Gastroesophageal sphincter (tissue), 4 donors: Measurements from ENCODE around the gene IGSF10. TPM values are rescaled to one million over a fixed set of nuclear protein-coding genes. Genes with fewer than 3 reads are reported as not detected.

Source experiments
- ATAC-seq: fragments of 150-250 bp; one replicate; pipeline ENCODE4 v1.9.1; 2016; ENCODE audit warnings: mild to moderate bottlenecking, moderate library complexity
- H3K27ac ChIP-seq, 4 donors: fragments of 200-600 bp; sonication (generic) in 3 of 4; 1 replicate in 3 of 4; 2 replicates in 1 of 4; pipeline ENCODE4 v1.5.1; 2016 to 2019
- H3K27me3 ChIP-seq: fragments of 200-600 bp; sonication (generic); one replicate; pipeline ENCODE4 v1.5.1; 2019
- H3K36me3 ChIP-seq, 2 donors: fragments of 200-600 bp; sonication (generic); one replicate each; pipeline ENCODE4 v1.5.1; 2019; ENCODE audit warnings: control low read depth in 1 of 2
- H3K4me1 ChIP-seq, 3 donors: fragments of 200-600 bp; sonication (generic); 1 replicate in 2 of 3; 2 replicates in 1 of 3; pipeline ENCODE4 v1.5.1; 2016 to 2019; ENCODE audit warnings: control low read depth in 2 of 3
- H3K4me3 ChIP-seq, 2 donors: fragments of 200-600 bp; sonication (generic); one replicate each; pipeline ENCODE4 v1.5.1; 2019; ENCODE audit warnings: mild to moderate bottlenecking in 1 of 2, moderate library complexity in 1 of 2
- H3K9me3 ChIP-seq, 3 donors: fragments of 200-600 bp; sonication (generic); one replicate each; pipeline ENCODE4 v1.5.1; 2017 to 2019; ENCODE audit warnings: control low read depth in 2 of 3
- CTCF ChIP-seq, 4 experiments: fragments of 200-600 bp in 2 of 4; fragments of 450-650 bp in 2 of 4; sonication (generic) in 1 of 4; IDR thresholded peaks; one replicate each; pipeline ENCODE4 v1.5.1; 2017 to 2019; ENCODE audit warnings: antibody characterized with exemption in 4 of 4, mild to moderate bottlenecking in 2 of 4, moderate library complexity in 2 of 4
- EP300 ChIP-seq: sonication (generic); formaldehyde crosslinking; IDR thresholded peaks from one replicate; pipeline ENCODE4 v1.6.1; 2017; ENCODE audit warnings: antibody characterized with exemption, mild to moderate bottlenecking
- POLR2A ChIP-seq, 2 donors: fragments of 450-650 bp; IDR thresholded peaks; one replicate each; pipeline ENCODE4 v1.6.1; 2017; ENCODE audit warnings: antibody characterized with exemption in 2 of 2, mild to moderate bottlenecking in 2 of 2, moderate library complexity in 1 of 2
- POLR2AphosphoS5 ChIP-seq: sonication (generic); formaldehyde crosslinking; IDR thresholded peaks from one replicate; pipeline ENCODE4 v1.6.1; 2017; ENCODE audit warnings: antibody characterized with exemption
- WGBS, 2 donors: methylation state at CpG; one replicate each; pipeline ENCODE4 v1.1.5; 2018; ENCODE audit warnings: low coverage in 1 of 2; 5-methylcytosine and 5-hydroxymethylcytosine counted together
- small RNA-seq, 4 donors: library from RNA; depleted of rRNA; stranded (forward); fragments of <200 nt; gene quantifications; one replicate each; pipeline ENCODE3, GENCODE V24; 2016
- total RNA-seq, 4 donors: library from RNA; depleted of rRNA; stranded (reverse); fragments of >200 nt; gene quantifications; one replicate each; pipeline ENCODE4 v1.1.0, GENCODE V29; 2016

IGSF10 gene
- total RNA-seq, 4 donors from 2014 or later, result 1.4 to 8.3 (median 2.4) TPM

DNA sequence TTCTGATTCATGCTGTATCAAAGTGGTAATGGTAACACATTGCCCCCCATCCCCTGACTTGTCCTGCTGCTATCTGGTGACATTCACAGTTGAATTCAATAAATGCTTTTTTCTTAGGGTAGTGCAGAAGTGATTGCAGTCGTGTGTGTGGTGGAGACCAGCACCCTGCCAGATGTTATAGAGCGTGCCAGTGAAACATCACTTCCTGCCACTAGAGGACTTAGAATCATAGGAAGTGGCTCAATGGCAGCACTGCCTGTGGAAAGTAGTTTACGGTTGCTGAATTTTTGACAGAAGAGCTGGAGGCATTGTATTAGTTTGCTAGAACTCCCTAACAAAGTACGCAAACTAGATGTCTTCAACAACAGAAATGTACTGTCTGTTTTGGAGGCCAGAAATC is 38.9 kb downstream of the IGSF10 start:
- WGBS, 2 donors, result 90 to 100% methylated on average over 2 of the region's 4 CpGs
- H3K27me3 ChIP-seq, result no peaks in the 10 kb centered on the region
- no peaks in the 10 kb centered on the region for H3K4me1 ChIP-seq
- no peaks in the 10 kb centered on the region for H3K9me3 ChIP-seq
- TF ChIP-seq CTCF (IDR thresholded peaks at IDR 0.05) (no peak), EP300 (no peak), POLR2A (IDR thresholded peaks at IDR 0.05) (no peak), POLR2AphosphoS5 (no peak)
- H3K4me3 ChIP-seq, result no peak overlapping the region
- H3K27ac ChIP-seq, result no peak overlapping the region
- ATAC-seq, result no peak
- no peaks in the 10 kb centered on the region for H3K36me3 ChIP-seq

GRCh38 chr3:151419806-151420205 is 41.1 kb downstream of the IGSF10 start:
- WGBS, 2 donors, result 61 to 82% methylated on average over 4 to 5 of the region's 6 CpGs
- no peaks in the 10 kb centered on the region for H3K9me3 ChIP-seq
- H3K27ac ChIP-seq, result no peak overlapping the region
- H3K36me3 ChIP-seq, result no peaks in the 10 kb centered on the region
- H3K4me1 ChIP-seq, result no peaks in the 10 kb centered on the region
- H3K4me3 ChIP-seq, result no peak overlapping the region
- TF ChIP-seq EP300, result no peak
- TF ChIP-seq POLR2AphosphoS5, result no peak
- no peak for TF ChIP-seq POLR2A (IDR thresholded peaks at IDR 0.05)
- H3K27me3 ChIP-seq, result no peaks in the 10 kb centered on the region
- ATAC-seq, result no peak

- no peak for ATAC-seq
- no peaks in the 10 kb centered on the region for H3K9me3 ChIP-seq
- H3K4me3 ChIP-seq, result no peak overlapping the region
- 62% methylated on average over 1 of the region's 1 CpG; no CpG with 5 or more reads in 1 of the 2 donors for WGBS, 2 donors
- H3K27ac ChIP-seq, result no peak overlapping the region
- H3K36me3 ChIP-seq, result no peaks in the 10 kb centered on the region
- no peak for TF ChIP-seq EP300
- no peak for TF ChIP-seq POLR2AphosphoS5
- TF ChIP-seq POLR2A (IDR thresholded peaks at IDR 0.05), result no peak
- no peak for TF ChIP-seq CTCF (IDR thresholded peaks at IDR 0.05)
- peaks cover 0 to 13% (median 0%) of the 10 kb centered on the region in 3 donors for H3K4me1 ChIP-seq
- H3K27me3 ChIP-seq, result no peaks in the 10 kb centered on the region
Measured at GRCh38 chr3:151415289-151415688, 45.6 kb downstream of the IGSF10 start.

DNA sequence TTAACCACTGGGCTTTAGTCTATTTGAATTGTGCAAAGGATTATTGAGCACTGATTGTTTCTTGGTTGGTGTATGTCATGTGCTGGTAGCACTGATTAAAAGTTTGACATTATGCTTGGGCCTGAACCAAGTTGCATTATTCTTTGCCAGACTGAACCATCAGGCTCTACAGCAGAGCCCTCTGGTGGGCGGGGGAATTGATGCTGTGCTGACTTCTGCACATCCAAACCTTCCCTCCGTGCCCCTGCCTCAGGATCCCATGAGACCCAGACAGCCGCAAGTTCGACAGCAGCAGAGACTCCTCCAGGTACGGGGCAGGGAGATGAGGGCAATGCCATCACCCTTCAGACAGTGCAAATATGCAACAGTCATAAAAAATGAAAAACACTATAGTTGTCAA is 47.9 kb downstream of the IGSF10 start:
- 70 to 83% methylated on average over 2 of the region's 5 CpGs for WGBS, 2 donors
- Histone ChIP-seq H3K27ac (no peak overlapping the region), H3K4me3 (no peak overlapping the region)

More for the DNA sequence above, 47.9 kb downstream of the IGSF10 start:
- TF ChIP-seq POLR2A (IDR thresholded peaks at IDR 0.05) (no peak), EP300 (no peak), POLR2AphosphoS5 (no peak), CTCF (IDR thresholded peaks at IDR 0.05) (no peak)
- Histone ChIP-seq H3K9me3 (no peaks in the 10 kb centered on the region), H3K27me3 (no peaks in the 10 kb centered on the region), H3K36me3 (no peaks in the 10 kb centered on the region), H3K4me1 (peaks cover 0 to 13% (median 0%) of the 10 kb centered on the region in 3 donors)
- no peak for ATAC-seq

Small RNA genes lying within 50 kb of the gene (small RNA-seq; reads per million reads assigned to genes)
- gene AC117454.1, result 0 reads per million in 4 donors

Other genes with a start within 250 kb of the IGSF10 start
- gene P2RY14, start 182.5 kb downstream of the IGSF10 start, total RNA-seq, result 10 to 100 TPM in 3 of 4 donors, 1 to 10 TPM in 1; 1.8 to 90.5 (median 16.2) TPM
- gene GPR87, start 144.2 kb downstream of the IGSF10 start, total RNA-seq, result 1 to 10 TPM in 1 of 4 donors, not detected in 3; 3.5 TPM
- 1 to 10 TPM in 2 of 4 donors, under 1 TPM in 1, not detected in 1; 0.58 to 2.5 (median 1.6) TPM for gene P2RY13, start 131.5 kb downstream of the IGSF10 start, total RNA-seq
- 1 to 10 TPM in 2 of 4 donors, under 1 TPM in 2; 0.31 to 7.8 (median 3.7) TPM for gene P2RY12, start 76.3 kb downstream of the IGSF10 start, total RNA-seq